Stomach (tissue), 4 donors: ENCODE results near the gene IL21R.

ENCODE experiments used
- CTCF ChIP-seq, 7 experiments: fragments of 450-650 bp in 4 of 7; fragments of 200-600 bp in 3 of 7; sonication (generic) in 3 of 7; IDR thresholded peaks; one replicate each; pipeline ENCODE4 v1.5.1; 2016 to 2019; ENCODE audit warnings: antibody characterized with exemption in 7 of 7, control low read depth in 2 of 7, mild to moderate bottlenecking in 1 of 7
- EP300 ChIP-seq: sonication (generic); formaldehyde crosslinking; IDR thresholded peaks from one replicate; pipeline ENCODE4 v1.6.1; 2017; ENCODE audit warnings: antibody characterized with exemption
- POLR2AphosphoS5 ChIP-seq, 3 donors: sonication (generic); formaldehyde crosslinking; IDR thresholded peaks; one replicate each; pipeline ENCODE4 v1.6.1; 2016; ENCODE audit warnings: antibody characterized with exemption in 3 of 3

- TF ChIP-seq CTCF (IDR thresholded peaks at IDR 0.05): no peak
- TF ChIP-seq POLR2AphosphoS5 (IDR thresholded peaks at IDR 0.05): no peak
- no peak for TF ChIP-seq EP300
These were observed 9.3 kb upstream of the IL21R start for GRCh38 chr16:27392671-27393070.
